ENCODE results near the gene ATG5. TPM values are rescaled to one million over a fixed set of nuclear protein-coding genes. Genes with fewer than 3 reads are reported as not detected.

ATG5 gene
- total RNA-seq, 1 experiment from 2014 or later, result 51.4 TPM

DNA sequence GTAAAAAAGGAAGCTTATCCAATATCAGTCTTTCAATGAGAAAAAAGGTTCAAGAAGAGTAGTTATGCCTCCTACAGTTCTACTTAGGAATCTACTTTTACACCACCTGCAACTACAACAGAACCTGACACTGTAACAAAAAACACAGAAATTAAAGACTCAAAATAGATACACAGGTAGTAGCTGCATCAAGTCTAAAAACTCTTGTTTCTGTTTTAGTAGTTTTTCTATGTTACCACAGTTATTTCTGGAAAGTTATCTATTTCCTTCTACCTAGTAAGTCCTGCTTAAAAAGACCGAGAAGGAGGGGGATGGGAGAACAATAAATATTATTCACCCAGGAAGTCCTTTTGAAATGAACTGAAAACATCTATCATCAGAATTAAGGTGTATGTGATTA, 52.5 kb downstream of the ATG5 start:
- Histone ChIP-seq H3K9me3 (ENCODE audit: control insufficient read depth, insufficient read depth, low read depth, low read length) (no peaks in the 10 kb centered on the region; the same call in 1 of the 2 replicates), H3K27ac (ENCODE audit: low read length) (no peak overlapping the region), H3K27me3 (ENCODE audit: control insufficient read depth, insufficient read depth, low read length) (no peaks in the 10 kb centered on the region), H3K4me1 (ENCODE audit: control insufficient read depth, insufficient read depth, low read length) (no peaks in the 10 kb centered on the region), H3K4me3 (ENCODE audit: low read depth in 2 of 2, low read length in 2 of 2) (no peak overlapping the region), H3K36me3 (ENCODE audit: control insufficient read depth, insufficient read depth, low read length) (no peaks in the 10 kb centered on the region; the same call in 1 of the 2 replicates)
- ChIA-PET POLR2A (no interaction called here), CTCF (no interaction called here)
- ATAC-seq (no peak), DNase-seq (ENCODE audit: low read depth, low spot score) (no peak)
- TF ChIP-seq TCF7L2 (IDR thresholded peaks at IDR 0.05; ENCODE audit: low read depth, low read length) (no peak), SIN3A (IDR thresholded peaks at IDR 0.05; ENCODE audit: borderline replicate concordance, insufficient read depth, low read depth, low read length) (no peak), POLR2AphosphoS5 (IDR thresholded peaks at IDR 0.05; ENCODE audit: low read depth, low read length) (no peak)
- TF ChIP-seq, protein P1, sequence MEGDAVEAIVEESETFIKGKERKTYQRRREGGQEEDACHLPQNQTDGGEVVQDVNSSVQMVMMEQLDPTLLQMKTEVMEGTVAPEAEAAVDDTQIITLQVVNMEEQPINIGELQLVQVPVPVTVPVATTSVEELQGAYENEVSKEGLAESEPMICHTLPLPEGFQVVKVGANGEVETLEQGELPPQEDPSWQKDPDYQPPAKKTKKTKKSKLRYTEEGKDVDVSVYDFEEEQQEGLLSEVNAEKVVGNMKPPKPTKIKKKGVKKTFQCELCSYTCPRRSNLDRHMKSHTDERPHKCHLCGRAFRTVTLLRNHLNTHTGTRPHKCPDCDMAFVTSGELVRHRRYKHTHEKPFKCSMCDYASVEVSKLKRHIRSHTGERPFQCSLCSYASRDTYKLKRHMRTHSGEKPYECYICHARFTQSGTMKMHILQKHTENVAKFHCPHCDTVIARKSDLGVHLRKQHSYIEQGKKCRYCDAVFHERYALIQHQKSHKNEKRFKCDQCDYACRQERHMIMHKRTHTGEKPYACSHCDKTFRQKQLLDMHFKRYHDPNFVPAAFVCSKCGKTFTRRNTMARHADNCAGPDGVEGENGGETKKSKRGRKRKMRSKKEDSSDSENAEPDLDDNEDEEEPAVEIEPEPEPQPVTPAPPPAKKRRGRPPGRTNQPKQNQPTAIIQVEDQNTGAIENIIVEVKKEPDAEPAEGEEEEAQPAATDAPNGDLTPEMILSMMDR (IDR thresholded peaks at IDR 0.05), result no peak
- TF ChIP-seq, protein P2, sequence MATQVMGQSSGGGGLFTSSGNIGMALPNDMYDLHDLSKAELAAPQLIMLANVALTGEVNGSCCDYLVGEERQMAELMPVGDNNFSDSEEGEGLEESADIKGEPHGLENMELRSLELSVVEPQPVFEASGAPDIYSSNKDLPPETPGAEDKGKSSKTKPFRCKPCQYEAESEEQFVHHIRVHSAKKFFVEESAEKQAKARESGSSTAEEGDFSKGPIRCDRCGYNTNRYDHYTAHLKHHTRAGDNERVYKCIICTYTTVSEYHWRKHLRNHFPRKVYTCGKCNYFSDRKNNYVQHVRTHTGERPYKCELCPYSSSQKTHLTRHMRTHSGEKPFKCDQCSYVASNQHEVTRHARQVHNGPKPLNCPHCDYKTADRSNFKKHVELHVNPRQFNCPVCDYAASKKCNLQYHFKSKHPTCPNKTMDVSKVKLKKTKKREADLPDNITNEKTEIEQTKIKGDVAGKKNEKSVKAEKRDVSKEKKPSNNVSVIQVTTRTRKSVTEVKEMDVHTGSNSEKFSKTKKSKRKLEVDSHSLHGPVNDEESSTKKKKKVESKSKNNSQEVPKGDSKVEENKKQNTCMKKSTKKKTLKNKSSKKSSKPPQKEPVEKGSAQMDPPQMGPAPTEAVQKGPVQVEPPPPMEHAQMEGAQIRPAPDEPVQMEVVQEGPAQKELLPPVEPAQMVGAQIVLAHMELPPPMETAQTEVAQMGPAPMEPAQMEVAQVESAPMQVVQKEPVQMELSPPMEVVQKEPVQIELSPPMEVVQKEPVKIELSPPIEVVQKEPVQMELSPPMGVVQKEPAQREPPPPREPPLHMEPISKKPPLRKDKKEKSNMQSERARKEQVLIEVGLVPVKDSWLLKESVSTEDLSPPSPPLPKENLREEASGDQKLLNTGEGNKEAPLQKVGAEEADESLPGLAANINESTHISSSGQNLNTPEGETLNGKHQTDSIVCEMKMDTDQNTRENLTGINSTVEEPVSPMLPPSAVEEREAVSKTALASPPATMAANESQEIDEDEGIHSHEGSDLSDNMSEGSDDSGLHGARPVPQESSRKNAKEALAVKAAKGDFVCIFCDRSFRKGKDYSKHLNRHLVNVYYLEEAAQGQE (IDR thresholded peaks at IDR 0.05; ENCODE audit: insufficient read depth in 1 of 2, low read depth in 2 of 2, low read length in 1 of 2), result no peak
- intact Hi-C loops (cut with micrococcal nuclease; ENCODE audit: unreplicated experiment), result no loop called here
- BruUV-seq (replicated peaks), result no TSS peak
- in situ Hi-C loops (cut with HindIII; ENCODE audit: low pct_unique_long_range_greater_than_20kb, low sequenced_read_pairs), result no loop called here

DNA sequence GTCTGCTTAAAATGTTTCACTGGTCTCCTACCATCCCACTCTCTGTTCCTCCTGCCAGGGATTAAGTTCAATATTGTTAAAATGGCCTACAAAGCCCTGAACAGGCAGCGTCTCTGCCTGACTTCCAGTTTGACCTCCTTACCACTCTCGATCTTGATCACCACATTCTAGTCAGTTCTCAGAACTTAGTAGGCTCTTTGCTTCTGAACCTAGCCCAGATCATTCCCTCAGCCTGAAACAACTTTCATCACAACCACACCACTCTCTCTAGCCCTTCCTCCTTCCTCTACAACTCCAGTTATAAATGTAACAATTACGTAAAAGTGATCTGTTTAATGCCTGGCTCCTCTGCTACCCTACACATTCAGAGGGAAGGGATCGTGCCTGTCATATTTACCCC, 53.3 kb downstream of the ATG5 start:
- DNase-seq (ENCODE audit: low read depth, low spot score) (no peak), ATAC-seq (no peak)
- ChIA-PET POLR2A (no interaction called here), CTCF (no interaction called here)
- in situ Hi-C loops (cut with HindIII; ENCODE audit: low pct_unique_long_range_greater_than_20kb, low sequenced_read_pairs), result no loop called here
- BruUV-seq (replicated peaks), result no TSS peak
- Histone ChIP-seq H3K36me3 (ENCODE audit: control insufficient read depth, insufficient read depth, low read length) (no peaks in the 10 kb centered on the region; the same call in 1 of the 2 replicates), H3K27me3 (ENCODE audit: control insufficient read depth, insufficient read depth, low read length) (no peaks in the 10 kb centered on the region), H3K9me3 (ENCODE audit: control insufficient read depth, insufficient read depth, low read depth, low read length) (no peaks in the 10 kb centered on the region; the same call in 1 of the 2 replicates), H3K4me1 (ENCODE audit: control insufficient read depth, insufficient read depth, low read length) (no peaks in the 10 kb centered on the region), H3K4me3 (ENCODE audit: low read depth in 2 of 2, low read length in 2 of 2) (no peak overlapping the region), H3K27ac (ENCODE audit: low read length) (no peak overlapping the region)
- intact Hi-C loops (cut with micrococcal nuclease; ENCODE audit: unreplicated experiment), result no loop called here
- no peak for TF ChIP-seq POLR2AphosphoS5 (IDR thresholded peaks at IDR 0.05; ENCODE audit: low read depth, low read length)
- TF ChIP-seq SIN3A (IDR thresholded peaks at IDR 0.05; ENCODE audit: borderline replicate concordance, insufficient read depth, low read depth, low read length), result no peak
- TF ChIP-seq, protein P1 (IDR thresholded peaks at IDR 0.05), result no peak
- TF ChIP-seq, protein P2 (IDR thresholded peaks at IDR 0.05; ENCODE audit: insufficient read depth in 1 of 2, low read depth in 2 of 2, low read length in 1 of 2), result no peak
- TF ChIP-seq TCF7L2 (IDR thresholded peaks at IDR 0.05; ENCODE audit: low read depth, low read length), result no peak

Measured in Panc1 (cell line).